NK-92 (cell line): Measurements from ENCODE around the gene GDPD4.

Experiments
- DNase-seq: peaks from one replicate; lab custom pipeline; 2025; ENCODE audit not compliant: unreplicated experiment; lab: John Stamatoyannopoulos, UW

The GDPD4 gene, protein sequence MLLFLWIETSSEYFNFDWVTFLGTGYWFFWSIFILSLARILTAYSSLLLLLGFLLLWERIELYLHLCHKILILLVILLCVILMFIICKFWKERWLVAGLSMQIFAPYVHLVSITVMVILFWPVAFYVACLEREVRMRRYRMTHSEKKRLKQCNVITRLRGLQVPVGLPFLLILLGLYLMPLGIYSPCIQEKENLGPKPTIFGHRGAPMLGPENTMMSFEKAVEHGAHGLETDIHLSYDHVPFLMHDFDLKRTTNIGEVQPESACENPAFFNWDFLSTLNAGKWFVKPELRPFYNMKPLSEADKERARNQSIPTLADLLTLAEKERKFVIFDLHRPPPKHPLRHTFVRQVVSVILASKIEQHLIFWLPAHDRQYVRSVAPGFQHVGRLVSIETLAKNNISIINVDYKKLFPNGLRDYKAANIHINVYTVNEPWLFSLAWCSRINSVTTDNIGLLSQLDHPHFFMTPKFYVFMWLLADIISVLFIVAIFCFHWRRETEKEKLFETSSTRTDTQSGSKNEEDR

DNA sequence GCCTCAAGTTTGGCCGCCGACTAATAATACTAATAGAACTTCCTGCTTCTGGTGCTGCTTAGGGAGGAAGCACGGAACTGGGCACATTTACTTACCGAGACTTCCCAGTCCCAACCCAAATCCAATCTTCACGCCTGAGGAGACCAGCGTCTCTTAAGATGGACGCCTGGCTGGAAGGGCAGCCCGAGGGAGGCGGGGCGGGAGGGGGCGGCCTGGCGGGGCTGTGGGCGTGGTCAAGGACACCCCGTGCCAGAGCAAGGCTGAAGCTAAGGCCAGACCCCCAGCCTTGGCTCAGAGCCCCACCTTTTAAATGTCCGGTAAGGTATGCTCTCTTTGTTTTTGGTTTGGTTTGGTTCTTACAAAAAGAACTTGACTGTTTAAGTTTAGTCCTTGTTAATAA lies at the start of gene GDPD4:
GDPD4 (minus strand) TSS at position 177 of the 400 bp plus-strand sequence. CDS start 16,549 bp downstream, outside the sequence.
- DNase-seq: no peak

DNA sequence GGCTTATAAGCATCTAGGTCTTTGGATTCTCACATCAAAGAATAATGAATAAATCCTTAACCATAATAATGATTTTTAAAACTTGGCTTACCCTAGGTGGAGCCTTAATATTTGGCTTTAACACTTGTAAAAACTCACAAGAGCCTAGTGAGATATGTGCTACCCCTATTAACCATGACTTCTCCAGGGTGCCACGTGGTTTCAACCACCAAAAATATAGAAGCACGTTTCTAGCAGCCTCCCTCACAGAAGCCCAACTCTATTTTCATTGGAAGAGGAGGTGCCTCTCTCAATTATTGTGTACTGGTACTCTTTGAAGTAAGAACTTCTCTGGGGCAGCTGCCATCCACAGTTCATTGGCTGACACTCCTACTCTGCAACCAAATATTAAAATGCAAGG lies 46.5 kb upstream of the GDPD4 start:
- DNase-seq: no peak

DNA sequence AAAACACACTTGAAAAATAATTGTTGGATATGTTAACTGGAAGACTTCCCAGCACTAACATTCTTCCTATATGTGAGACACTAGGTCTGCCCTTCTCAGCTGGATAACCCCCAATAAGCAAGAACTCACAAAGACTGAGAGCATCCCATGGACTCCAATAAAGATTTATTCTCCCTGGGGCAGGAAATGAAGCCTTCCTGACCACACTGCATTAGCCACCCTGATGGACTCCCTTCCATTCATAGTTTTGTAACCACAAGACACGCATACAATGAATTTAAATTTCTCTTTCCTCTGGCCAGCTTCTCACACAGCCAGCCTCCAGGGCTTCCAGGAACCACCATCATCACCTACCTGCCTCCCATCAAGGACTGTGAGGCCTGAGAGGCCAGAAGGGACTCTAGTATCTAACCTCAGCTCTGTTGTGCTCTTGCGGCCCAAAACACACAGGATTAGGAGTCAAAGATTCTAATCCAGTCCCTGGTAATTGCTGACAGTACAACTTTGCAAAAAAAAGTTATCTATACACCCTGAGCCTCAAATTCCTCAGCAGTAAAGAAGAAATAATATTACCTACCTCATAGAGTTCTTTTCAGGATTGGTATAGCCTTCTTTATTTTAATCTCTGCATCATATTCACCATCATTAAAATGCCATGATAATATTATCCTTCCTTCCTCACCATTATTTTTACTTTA lies 45.6 kb upstream of the GDPD4 start:
- no peak for DNase-seq

DNA sequence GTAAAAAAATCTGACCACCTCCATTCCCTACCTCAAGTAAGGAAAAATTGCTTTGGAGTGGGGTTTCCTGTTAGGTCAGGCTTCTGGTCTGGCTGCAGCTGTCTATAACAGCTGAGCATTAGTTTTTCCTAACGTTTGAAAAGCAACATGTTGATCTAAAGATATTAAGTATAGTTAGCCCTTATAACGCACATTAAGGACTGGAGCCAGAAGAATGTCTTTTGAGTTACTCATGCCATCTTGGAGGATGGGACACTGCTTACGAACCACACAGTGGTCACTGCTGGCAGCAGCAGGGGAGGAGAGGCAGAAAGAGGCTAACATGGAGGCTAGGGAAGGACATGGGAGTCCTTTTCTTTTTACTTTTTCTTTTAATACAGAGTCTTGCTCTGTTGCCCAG lies 44.1 kb upstream of the GDPD4 start:
- DNase-seq: no peak

DNA sequence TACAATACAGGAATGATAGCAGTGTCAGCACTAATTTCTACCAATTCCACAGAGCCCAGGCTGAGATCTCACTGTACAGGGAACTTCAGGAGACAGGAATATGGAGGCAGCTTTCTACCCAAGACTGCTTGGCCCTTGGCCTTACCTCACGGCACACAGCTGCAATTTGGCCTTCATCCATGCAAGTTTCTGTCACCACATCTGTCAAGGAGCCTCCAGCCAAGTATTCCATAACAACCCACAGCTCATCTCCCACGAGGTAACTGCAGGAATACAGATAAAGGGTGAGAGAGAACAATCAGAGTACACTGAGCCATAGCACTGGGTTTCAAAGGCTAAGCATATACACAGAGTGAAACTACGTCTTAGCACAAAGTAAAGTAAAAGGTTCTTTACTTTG lies 39.0 kb upstream of the GDPD4 start:
- DNase-seq: no peak

DNA sequence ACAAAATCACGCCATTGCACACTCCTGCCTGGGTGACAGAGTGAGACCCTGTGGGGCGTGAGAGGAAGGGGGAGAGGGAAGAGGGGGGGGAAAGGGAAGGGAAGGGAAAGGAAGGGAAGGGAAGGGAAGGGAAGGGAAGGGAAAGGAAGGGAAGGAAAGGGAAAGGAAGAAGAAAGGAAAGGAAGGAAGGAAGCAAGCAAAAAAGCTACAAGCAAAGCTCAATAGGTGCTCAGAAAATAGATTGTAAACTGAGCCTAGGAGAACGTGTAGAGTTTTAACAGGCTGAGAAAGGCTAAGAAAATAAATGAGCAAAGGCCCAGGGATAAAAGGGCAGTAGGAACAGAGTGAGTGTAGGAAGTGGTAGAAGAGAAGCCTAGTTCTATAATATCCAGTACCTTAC lies 30.8 kb upstream of the GDPD4 start:
- DNase-seq: no peak

DNA sequence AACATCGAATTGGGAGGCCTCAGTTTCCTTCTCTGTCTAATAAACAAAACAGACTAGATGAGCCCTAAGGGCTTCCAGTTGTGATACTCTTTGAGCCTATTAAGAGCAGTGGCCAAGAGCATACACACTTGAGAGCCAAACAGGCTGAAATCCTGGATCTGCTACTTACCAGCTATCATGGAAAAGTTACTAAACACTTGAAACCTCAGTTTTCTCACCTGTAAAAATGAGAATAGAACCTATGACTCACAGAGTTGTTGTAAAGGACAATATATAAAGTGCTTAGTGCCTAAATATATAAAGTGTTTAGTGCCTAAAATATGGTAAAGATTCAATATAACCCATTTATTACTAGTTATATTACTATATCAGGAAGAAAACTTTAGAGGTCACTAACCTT lies 23.7 kb upstream of the GDPD4 start:
- no peak for DNase-seq

DNA sequence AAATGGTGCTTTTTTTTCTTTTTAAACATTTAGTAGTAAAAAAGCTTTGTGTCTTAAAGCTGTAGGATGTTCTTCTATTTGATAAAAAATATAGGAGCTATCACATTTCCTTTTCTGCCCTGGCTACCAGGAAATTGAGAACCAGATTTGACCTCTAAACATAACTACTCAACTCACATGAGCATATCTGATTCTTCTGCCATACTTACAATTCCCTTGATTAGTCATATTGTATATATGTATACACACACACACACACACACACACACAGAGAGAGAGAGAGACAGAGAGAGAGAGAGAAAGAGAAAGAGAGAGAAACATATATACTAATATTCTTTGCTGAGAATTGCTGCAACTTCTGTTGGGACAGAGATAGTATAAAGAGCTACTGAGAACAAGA lies 23.0 kb upstream of the GDPD4 start:
- no peak for DNase-seq

DNA sequence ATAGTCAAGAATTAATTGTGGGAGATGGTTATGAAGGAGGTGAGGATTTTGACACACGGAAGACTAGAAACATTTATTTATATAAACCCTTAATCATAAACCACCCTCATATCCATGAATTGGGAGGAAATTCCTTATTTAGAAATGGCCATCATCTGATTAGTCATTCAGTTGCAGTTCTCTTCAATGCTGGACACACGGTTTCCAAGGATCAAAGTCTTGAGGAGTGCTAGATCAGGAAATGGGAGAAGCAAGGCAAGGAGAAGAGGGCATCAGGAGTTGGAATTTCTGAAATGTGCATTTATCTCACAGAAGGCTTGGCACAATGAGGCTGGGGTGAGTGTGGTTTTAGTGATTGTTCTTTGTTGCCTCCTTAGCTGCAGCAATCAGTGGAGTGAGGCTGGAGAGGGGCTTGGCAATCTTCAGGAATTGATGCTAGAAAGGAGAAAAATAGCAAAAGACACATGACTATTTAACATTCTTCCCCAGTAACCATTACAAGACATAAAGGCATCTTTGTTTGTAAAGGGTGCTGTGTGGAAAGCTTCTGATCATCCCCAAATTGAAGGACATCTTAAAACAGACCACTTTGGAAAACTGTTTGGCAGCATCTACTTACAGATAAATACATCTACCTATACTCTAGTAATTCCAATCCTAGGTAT lies 21.6 kb upstream of the GDPD4 start:
- DNase-seq: no peak

DNA sequence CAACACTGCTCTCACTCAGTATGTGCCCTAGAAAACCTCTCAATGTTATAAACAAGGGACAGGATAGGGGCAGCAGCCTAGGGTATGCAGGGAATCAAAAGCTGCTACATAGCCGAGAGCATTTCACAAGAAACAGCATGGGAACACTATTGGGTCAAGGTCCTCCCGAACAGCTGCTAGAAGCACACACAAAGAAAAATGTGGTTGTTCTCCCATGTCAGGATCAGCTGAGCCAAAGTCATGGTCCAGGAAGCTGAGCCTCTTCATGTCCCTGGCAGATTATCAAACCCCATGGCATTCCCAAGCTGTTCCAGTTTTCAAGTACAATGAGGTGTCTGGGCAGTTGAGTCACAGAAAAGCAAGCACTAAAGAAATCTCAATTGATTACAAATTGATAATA lies 21.0 kb upstream of the GDPD4 start:
- DNase-seq: no peak

DNA sequence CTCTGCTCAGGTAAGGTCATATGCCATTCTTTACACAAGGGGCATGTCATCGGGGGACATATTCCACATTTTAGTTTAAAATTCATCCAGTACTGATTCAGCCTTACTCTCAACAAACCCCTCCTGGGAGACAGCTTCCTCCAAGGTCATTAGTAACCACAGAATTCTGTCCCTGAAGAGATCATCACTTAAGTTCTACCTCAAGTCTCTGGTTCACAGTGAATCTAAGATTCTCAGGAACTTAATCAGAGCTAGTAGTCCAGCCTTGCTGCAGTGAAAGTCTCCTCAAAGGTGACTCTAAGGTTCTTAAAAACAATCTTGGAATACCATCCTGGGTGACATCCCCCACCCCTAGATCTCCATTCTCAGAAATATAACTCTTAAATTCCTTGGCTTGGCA lies 18.9 kb upstream of the GDPD4 start:
- no peak for DNase-seq

DNA sequence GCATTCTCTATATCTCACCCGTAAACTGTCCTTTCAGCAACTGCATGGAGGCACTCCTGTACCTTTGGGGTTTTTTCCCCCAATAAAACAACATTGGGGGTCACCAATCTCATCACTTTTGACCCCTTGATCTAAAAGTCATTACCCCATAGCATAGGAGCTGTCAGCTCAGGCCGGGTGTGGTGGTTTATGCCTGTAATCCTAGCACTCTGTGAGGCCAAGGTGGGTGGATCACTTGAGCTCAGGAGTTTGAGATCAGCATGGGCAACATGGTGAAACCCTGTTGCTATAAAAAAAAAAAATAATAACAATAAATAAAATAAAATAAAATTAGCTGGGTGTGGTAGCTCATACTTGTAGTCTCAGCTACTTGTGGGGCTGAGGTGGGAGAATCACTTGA lies 17.1 kb upstream of the GDPD4 start:
- no peak for DNase-seq

DNA sequence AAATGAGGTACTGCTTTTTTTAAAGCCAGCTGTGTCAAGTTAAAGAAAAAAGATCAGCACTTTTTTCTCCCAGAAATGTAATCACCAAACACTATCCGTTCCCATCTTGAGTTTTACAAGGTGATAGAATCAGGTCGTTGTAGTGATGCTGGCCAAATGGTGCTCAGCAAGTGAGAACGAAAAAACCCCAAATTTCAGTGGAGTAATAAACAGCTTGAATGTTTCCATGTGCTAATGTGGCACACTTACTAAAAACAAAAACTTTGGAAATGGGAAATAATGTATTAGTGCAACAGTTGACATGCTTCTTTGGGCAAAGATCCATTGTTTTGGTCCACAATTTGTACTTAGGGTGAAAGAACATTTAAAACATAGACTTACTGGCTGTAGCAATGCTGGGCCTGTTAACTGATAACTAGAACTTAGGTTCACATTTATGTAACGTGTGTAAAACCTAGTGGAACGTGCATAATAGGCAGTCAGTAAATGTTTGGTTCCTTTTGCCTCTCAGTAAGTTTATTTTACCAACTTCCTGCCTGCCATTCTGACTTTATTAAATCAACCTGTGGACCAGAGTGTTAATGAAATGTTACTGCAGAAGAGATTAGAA lies 15.4 kb upstream of the GDPD4 start:
- no peak for DNase-seq

DNA sequence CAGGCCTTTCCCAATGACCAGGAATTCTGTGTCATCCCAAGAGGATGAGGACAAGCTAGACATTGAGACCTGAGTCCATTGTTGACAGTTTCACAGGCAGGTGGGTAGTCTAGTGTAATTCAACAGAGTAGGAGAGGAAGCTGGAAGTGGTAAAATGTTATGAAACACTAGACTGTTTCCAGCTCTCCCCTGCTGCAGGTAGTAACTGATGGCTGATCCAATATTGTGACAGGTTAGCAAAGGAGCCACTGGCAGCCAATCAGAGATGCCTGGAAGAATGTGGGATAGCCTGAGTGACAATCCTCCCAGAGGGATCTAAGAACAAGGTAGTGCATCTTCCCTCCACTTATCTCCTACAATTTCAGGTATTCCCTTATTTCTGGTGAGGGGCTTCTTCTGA lies 10.6 kb upstream of the GDPD4 start:
- DNase-seq: no peak

DNA sequence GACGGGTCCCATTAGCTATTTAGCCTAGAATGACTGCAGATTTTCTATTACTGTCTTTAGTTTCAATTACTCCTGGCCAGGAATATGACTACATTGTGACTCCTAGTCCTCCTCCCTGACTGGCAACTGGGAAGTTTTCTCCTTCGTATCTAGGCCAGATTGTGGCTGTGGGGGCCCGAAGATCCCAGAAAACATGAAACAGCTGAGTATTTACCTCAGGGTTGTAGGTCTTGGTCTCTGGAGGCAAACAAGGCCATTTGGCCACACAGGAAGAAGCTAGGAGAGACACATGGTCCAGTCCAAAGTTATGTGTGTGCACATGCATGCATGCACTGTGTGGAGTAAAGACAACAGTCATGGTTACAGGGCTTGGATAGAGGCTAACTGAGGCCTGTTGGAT lies 10.2 kb upstream of the GDPD4 start:
- DNase-seq: no peak

DNA sequence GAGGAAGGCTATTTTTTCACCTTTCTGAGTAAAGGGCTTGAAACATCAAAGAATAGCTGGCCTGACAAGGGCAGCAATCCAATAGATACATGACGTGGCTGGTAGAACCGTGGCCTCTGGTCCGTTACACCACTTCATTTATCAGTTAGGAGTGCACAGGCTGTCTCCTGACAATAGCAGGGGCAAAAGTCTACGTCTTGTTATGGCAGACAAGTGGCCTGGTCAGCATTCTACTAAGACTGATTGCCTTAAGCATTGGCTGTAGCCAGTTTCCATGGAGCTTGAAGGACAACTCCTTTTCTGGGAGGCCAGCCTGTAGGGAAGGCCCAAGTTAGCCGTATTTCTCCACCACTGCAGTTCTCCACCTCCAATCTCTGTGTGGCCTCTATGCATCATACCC lies 9.2 kb upstream of the GDPD4 start:
- DNase-seq: no peak

DNA sequence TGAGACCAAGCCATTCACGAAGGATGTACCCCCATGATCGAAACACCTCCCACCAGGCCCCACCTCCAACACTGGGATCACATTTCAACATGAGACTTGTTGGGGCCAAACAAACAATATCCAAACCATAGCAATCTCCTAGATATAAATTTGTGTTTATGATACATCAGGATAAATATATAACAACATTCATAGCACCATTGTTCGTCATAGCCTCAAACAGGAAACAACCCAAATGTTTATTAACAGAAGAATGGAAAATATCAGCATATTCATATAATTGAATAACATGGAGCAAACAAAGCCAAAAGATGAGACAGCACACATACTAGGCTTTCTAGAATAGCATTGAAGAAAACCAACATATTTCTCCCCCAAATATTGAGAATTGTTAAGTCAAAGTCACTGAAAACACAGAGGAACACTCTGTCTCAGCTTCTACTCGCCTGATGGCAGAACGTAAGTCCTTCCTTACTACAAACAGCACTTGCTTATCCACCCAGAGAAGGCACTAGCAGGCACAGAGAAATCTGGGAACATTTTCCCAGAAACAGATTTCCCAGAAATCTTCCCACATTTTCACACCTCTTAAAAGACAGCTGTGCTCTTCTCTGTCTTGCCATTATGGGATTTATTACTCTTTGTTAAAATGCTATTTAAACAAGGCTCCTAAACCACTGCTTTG lies 8.1 kb upstream of the GDPD4 start:
- DNase-seq: no peak

DNA sequence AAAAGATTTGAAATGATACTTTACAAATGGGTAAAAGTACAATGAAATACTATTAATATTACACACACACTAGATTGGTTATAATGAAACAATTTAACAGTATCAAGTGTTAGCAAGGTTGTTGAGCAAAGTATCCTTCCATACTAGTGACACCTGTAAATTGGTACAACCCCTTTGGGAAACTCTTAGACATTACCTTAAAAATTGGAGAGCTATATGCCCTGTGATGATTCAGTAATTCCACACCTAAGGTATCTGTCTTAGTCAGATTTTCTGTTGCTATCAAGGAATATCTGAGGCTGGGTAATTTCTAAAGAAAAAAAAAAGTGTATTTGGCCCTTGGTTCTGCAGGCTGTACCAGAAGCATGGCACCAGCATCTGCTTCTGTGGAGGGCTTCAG lies 7.4 kb upstream of the GDPD4 start:
- no peak for DNase-seq

DNA sequence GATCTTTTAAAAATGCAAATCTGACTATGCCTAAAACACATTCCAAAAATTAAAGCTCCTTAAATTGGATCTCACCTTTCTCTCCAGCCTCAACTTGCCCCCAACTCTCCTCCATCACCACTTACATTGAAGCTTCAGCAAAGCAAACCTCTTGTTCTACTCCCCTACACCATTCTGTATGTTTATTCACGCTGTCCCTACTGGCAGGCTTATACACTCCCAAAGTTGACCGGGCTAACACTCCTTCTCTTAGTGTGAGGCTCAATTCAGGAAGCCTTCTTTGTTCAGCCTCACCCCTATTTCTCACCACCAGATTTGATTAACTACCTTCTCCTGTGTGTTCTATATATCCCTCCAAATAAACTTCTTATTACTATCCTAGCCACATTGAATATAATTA lies 1.8 kb upstream of the GDPD4 start:
- DNase-seq: no peak

DNA sequence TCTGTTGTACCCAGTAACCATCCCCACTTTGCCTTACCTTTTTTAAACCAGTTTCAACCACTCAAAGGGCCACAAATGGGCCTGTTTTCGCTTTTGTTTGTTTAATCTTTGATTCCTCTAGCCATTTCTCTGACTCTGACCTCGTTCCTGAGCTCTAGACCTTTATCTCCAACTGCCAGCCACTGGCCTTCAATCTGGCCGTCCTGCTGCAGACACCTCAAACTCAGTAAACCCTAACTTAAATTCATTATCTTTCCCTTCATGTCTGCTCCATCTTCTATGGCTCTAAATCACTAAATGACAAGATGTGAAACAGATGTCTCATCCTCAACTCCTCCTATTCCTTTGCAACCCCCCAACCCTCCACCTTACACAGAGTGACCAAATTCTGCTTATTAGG lies 1.3 kb upstream of the GDPD4 start:
- no peak for DNase-seq

DNA sequence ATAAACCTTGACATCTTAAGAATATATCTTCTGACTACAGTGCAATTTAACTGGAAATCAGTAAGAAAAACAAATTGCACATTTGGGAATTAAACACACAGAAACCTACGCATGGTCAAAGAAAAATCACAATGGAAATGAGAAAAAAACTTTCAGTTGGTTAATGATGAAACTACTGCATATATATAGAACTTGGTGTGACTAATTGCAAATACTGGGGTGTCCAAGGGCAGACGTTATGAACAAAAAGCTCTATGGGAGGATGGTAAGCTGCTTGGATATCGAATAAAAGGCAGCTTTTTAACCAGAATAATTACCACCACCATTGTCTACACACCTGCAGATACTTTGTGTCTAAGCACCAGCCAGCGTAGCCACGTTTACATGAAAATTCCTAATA lies 791 bp downstream of the GDPD4 start:
- DNase-seq: no peak
